C4-2B (cell line): ENCODE data around the gene USP30.

Source experiments
- CTCF ChIP-seq: fragments of 450-650 bp; conservative IDR thresholded peaks from 2 replicates; pipeline ENCODE4 v1.5.1; 2017; ENCODE audit warnings: mild to moderate bottlenecking
- ZFX ChIP-seq: fragments of 450-650 bp; IDR thresholded peaks from 2 replicates; pipeline ENCODE4 v1.6.1; 2017

- TF ChIP-seq CTCF (no peak), ZFX (no peak)
These were observed 79.0 kb downstream of the USP30 start for GRCh38 chr12:109131154-109132050.
